ENCODE results near the gene PSD2. TPM values are rescaled to one million over a fixed set of nuclear protein-coding genes. Genes with fewer than 3 reads are reported as not detected.

Gene PSD2
- total RNA-seq, 1 experiment from 2014 or later: 0.05 TPM

DNA sequence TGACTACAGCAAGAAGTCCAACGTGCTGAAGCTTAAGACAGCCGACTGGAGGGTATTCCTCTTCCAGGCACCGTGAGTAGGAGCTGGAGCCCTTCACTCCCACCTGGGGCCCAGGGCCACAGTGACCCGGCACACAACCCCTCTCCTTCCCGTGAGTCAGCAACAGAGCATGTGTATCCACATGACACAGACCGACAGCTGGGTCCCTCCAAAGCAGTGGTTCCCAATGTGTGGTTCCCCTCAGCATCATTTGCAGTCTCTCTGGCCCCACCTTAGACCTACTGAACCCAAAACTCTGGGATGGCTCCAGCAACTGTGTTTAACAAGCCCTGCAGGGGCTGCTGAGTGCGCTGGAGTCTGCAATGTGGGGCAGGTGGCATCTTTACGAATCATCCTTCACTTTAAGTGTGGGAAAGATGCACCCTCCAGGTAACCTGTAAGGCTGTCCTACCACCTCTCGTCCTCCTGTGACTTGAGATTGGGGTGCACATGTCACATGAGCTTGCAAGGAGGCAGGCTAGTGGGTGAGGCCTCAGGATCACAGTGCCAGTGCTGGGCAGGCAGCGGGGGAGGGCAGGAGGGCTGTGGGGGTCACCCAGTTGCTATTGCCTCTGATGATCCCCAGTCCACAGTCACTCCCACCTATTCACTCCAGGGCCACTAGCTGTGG lies 42.2 kb downstream of the PSD2 start:
- intact Hi-C loops (cut with micrococcal nuclease; ENCODE audit: unreplicated experiment): no loop called here
- in situ Hi-C loops (cut with HindIII; ENCODE audit: low pct_unique_long_range_greater_than_20kb, low sequenced_read_pairs): no loop called here
- DNase-seq (ENCODE audit: low read depth, low spot score): no peak

DNA sequence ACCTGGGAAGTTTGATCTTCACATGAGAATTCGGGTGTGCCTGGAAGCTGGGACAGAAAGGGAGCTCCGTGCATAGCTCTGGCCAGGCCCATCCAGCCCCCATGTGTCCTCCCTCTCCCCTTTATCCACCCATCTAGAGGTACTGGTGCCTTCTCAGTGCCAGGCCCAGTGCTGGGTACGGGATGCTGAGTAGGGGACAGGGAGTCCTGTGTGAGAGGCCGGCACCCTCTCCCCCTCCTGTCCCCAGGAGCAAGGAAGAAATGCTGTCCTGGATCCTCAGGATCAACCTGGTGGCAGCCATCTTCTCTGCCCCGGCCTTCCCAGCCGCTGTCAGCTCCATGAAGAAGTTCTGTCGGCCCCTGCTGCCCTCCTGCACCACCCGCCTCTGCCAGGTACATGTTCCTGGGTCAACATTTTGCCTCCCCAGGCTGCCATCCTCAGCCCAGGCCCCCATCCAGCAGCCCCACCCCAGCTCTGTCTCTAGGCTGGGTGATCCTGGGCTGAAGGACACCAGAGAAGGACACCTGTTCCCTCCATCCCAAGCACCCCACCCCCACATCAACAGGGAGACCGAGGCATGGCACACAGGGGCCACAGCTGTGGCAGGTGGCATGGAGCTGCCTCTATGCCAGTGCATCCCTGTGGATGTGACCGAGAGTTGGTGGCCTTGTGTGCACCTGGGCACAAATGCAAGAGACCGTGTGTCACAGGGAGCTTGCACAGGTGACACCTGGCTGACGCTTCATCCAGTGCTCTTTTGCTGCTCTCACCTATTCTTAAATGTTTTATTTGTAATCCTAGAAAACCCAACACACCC lies 43.0 kb downstream of the PSD2 start:
- no TSS peak for BruUV-seq (replicated peaks)
- CTCF ChIA-PET: interaction anchor here (0.6 kb wide), 1 partner anchor 85 kb away, joined by 5 read pairs; no protein-coding TSS in a partner anchor
- no peak for ATAC-seq
- POLR2A ChIA-PET: interaction anchor here (0.5 kb wide), 1 partner anchor 341 kb away, joined by 3 read pairs; no protein-coding TSS in a partner anchor
- intact Hi-C loops (cut with micrococcal nuclease; ENCODE audit: unreplicated experiment): no loop called here
- no peak overlapping the region for H3K27ac ChIP-seq (ENCODE audit: low read length)
- H3K9me3 ChIP-seq (ENCODE audit: control insufficient read depth, insufficient read depth, low read depth, low read length): no peaks in the 10 kb centered on the region
- H3K36me3 ChIP-seq (ENCODE audit: control insufficient read depth, insufficient read depth, low read length): no peaks in the 10 kb centered on the region
- DNase-seq (ENCODE audit: low read depth, low spot score): no peak
- in situ Hi-C loops (cut with HindIII; ENCODE audit: low pct_unique_long_range_greater_than_20kb, low sequenced_read_pairs): no loop called here
- H3K4me3 ChIP-seq (ENCODE audit: low read depth in 2 of 2, low read length in 2 of 2): no peak overlapping the region
- TF ChIP-seq POLR2AphosphoS5 (IDR thresholded peaks at IDR 0.05; ENCODE audit: low read depth, low read length) (no peak), SIN3A (IDR thresholded peaks at IDR 0.05; ENCODE audit: borderline replicate concordance, insufficient read depth, low read depth, low read length) (no peak), REST (IDR thresholded peaks at IDR 0.05; ENCODE audit: insufficient read depth in 1 of 2, low read depth in 2 of 2, low read length in 1 of 2) (no peak), TCF7L2 (IDR thresholded peaks at IDR 0.05; ENCODE audit: low read depth, low read length) (no peak)
- TF ChIP-seq, protein P1, sequence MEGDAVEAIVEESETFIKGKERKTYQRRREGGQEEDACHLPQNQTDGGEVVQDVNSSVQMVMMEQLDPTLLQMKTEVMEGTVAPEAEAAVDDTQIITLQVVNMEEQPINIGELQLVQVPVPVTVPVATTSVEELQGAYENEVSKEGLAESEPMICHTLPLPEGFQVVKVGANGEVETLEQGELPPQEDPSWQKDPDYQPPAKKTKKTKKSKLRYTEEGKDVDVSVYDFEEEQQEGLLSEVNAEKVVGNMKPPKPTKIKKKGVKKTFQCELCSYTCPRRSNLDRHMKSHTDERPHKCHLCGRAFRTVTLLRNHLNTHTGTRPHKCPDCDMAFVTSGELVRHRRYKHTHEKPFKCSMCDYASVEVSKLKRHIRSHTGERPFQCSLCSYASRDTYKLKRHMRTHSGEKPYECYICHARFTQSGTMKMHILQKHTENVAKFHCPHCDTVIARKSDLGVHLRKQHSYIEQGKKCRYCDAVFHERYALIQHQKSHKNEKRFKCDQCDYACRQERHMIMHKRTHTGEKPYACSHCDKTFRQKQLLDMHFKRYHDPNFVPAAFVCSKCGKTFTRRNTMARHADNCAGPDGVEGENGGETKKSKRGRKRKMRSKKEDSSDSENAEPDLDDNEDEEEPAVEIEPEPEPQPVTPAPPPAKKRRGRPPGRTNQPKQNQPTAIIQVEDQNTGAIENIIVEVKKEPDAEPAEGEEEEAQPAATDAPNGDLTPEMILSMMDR (IDR thresholded peaks at IDR 0.05): no peak
- peaks cover 2% of the 10 kb centered on the region; the same call in 1 of the 2 replicates for H3K27me3 ChIP-seq (ENCODE audit: control insufficient read depth, insufficient read depth, low read length)
- H3K4me1 ChIP-seq (ENCODE audit: control insufficient read depth, insufficient read depth, low read length): no peaks in the 10 kb centered on the region

More for the DNA sequence above, 42.2 kb downstream of the PSD2 start:
- no peaks in the 10 kb centered on the region for H3K4me1 ChIP-seq (ENCODE audit: control insufficient read depth, insufficient read depth, low read length)
- ChIA-PET POLR2A (no interaction called here), CTCF (interaction anchor here (0.6 kb wide), 1 partner anchor 85 kb away, joined by 5 read pairs; no protein-coding TSS in a partner anchor)
- H3K4me3 ChIP-seq (ENCODE audit: low read depth in 2 of 2, low read length in 2 of 2): no peak overlapping the region
- TF ChIP-seq TCF7L2 (IDR thresholded peaks at IDR 0.05; ENCODE audit: low read depth, low read length) (no peak), REST (IDR thresholded peaks at IDR 0.05; ENCODE audit: insufficient read depth in 1 of 2, low read depth in 2 of 2, low read length in 1 of 2) (no peak), POLR2AphosphoS5 (IDR thresholded peaks at IDR 0.05; ENCODE audit: low read depth, low read length) (no peak), SIN3A (IDR thresholded peaks at IDR 0.05; ENCODE audit: borderline replicate concordance, insufficient read depth, low read depth, low read length) (no peak)
- TF ChIP-seq, protein P1 (IDR thresholded peaks at IDR 0.05): no peak
- H3K27ac ChIP-seq (ENCODE audit: low read length): no peak overlapping the region
- no peaks in the 10 kb centered on the region for H3K36me3 ChIP-seq (ENCODE audit: control insufficient read depth, insufficient read depth, low read length)
- peaks cover 6% of the 10 kb centered on the region; the same call in 1 of the 2 replicates for H3K27me3 ChIP-seq (ENCODE audit: control insufficient read depth, insufficient read depth, low read length)
- peak; percentile 29; the same call in 1 of the 2 replicates for ATAC-seq
- BruUV-seq (replicated peaks): no TSS peak
- H3K9me3 ChIP-seq (ENCODE audit: control insufficient read depth, insufficient read depth, low read depth, low read length): no peaks in the 10 kb centered on the region
